ENCODE data around the gene CLHC1.

GRCh38 chr2:55269645-55269990 lies 37.5 kb upstream of the CLHC1 start:
- TF ChIP-seq CTCF (IDR thresholded peaks at IDR 0.05) (no peak), POLR2A (IDR thresholded peaks at IDR 0.05) (no peak)

All from ovary (tissue), 3 donors.